Keratinocyte (primary cell): Measurements from ENCODE around the gene ATP1B2. TPM values are rescaled to one million over a fixed set of nuclear protein-coding genes. Genes with fewer than 3 reads are reported as not detected.

Experiments
- DNase-seq: peaks from one replicate; pipeline ENCODE4 v3.0.0-alpha.2; 2011; ENCODE audit warnings: low read depth, missing footprints, low spot score
- FAIRE-seq: peaks from 2 replicates; lab custom pipeline; 2011; peaks lifted over from hg19 to GRCh38; lab: Jason Lieb, UNC
- H2AFZ ChIP-seq: 2 replicates; pipeline ENCODE4 v1.6.0; 2012; ENCODE audit warnings: low read length, control low read depth, inconsistent platforms; ENCODE audit not compliant: control insufficient read depth
- H3K27ac ChIP-seq: 2 replicates; pipeline ENCODE4 v1.5.1; 2011; ENCODE audit warnings: low read length; ENCODE audit not compliant: control insufficient read depth, insufficient read depth
- H3K27me3 ChIP-seq: 3 replicates; pipeline ENCODE4 v1.6.0; 2011; ENCODE audit warnings: low read length; ENCODE audit not compliant: control insufficient read depth, insufficient read depth; ENCODE audit errors: extremely low read depth
- H3K36me3 ChIP-seq, 2 experiments: 2 replicates in 1 of 2; 3 replicates in 1 of 2; pipeline ENCODE4 v1.5.1; 2011; ENCODE audit warnings: low read length in 2 of 2, mild to moderate bottlenecking in 1 of 2; ENCODE audit not compliant: control insufficient read depth in 2 of 2, insufficient read depth in 2 of 2; ENCODE audit errors: extremely low read depth in 1 of 2
- H3K4me1 ChIP-seq: 3 replicates; pipeline ENCODE4 v1.5.1; 2011; ENCODE audit warnings: low read length; ENCODE audit not compliant: control insufficient read depth, insufficient read depth; ENCODE audit errors: extremely low read depth
- H3K4me2 ChIP-seq: 3 replicates; pipeline ENCODE4 v1.6.0; 2011; ENCODE audit warnings: low read depth, low read length; ENCODE audit not compliant: control insufficient read depth, insufficient read depth; ENCODE audit errors: extremely low read depth
- H3K4me3 ChIP-seq, 3 experiments: fragments of 200-600 bp in 1 of 3; sonication (generic) in 1 of 3; 2 replicates in 2 of 3; 3 replicates in 1 of 3; pipeline ENCODE4 v1.5.1; 2011 to 2016; ENCODE audit warnings: low read length in 3 of 3, mild to moderate bottlenecking in 3 of 3, control low read depth in 2 of 3, inconsistent platforms in 1 of 3, low read depth in 1 of 3, mixed read lengths in 1 of 3, mixed run types in 1 of 3, moderate library complexity in 1 of 3; ENCODE audit not compliant: control insufficient read depth in 2 of 3, insufficient read depth in 2 of 3; ENCODE audit errors: extremely low read depth in 1 of 3
- H3K79me2 ChIP-seq: 2 replicates; pipeline ENCODE4 v1.6.0; 2012; ENCODE audit warnings: low read length; ENCODE audit not compliant: control insufficient read depth, insufficient read depth
- H3K9ac ChIP-seq: 3 replicates; pipeline ENCODE4 v1.6.0; 2011; ENCODE audit warnings: low read length; ENCODE audit not compliant: control insufficient read depth, insufficient read depth; ENCODE audit errors: extremely low read depth
- H3K9me1 ChIP-seq: 3 replicates; pipeline ENCODE4 v1.6.0; 2011; ENCODE audit warnings: low read length; ENCODE audit not compliant: control insufficient read depth, insufficient read depth; ENCODE audit errors: extremely low read depth
- H3K9me3 ChIP-seq: 2 replicates; pipeline ENCODE4 v1.5.1; 2012; ENCODE audit warnings: low read depth, low read length; ENCODE audit not compliant: control insufficient read depth
- H4K20me1 ChIP-seq: 3 replicates; pipeline ENCODE4 v1.6.0; 2011; ENCODE audit warnings: low read length; ENCODE audit not compliant: control insufficient read depth, insufficient read depth; ENCODE audit errors: extremely low read depth
- EZH2 ChIP-seq: IDR thresholded peaks from one replicate; pipeline ENCODE4 v1.6.1; 2012; ENCODE audit warnings: inconsistent platforms, mild to moderate bottlenecking, low read length, moderate library complexity
- dilution Hi-C: fragments of 300-500 bp; cut with MboI; formaldehyde crosslinking; loops from one replicate; pipeline ENCODE4 v1.7.0; 2020; ENCODE audit warnings: low sequenced_read_pairs; ENCODE audit not compliant: extremely low pct_ligation_motif_present
- polyA plus RNA-seq, 5 experiments: library from polyadenylated mRNA; depleted of rRNA in 3 of 5; stranded (reverse) in 3 of 5; stranded (forward) in 1 of 5; unstranded in 1 of 5; fragments of >200 nt; gene quantifications; 1 replicate in 1 of 5; 2 replicates in 3 of 5; 3 replicates in 1 of 5; pipeline versions ENCODE4 v1.2.1 to v1.2.3, GENCODE V29; 2011 to 2012; ENCODE audit warnings: missing spikeins in 2 of 5, low read depth in 1 of 5, low replicate concordance in 1 of 5
- TF ChIP-seq, protein P1 (sequence below), 3 experiments: IDR thresholded peaks in 1 of 3; conservative IDR thresholded peaks in 1 of 3; optimal IDR thresholded peaks in 1 of 3; 2 replicates in 2 of 3; 3 replicates in 1 of 3; pipeline versions ENCODE3 to v1.5.1; 2011; ENCODE audit warnings: low read length in 3 of 3, mild to moderate bottlenecking in 3 of 3, moderate library complexity in 2 of 3, control low read depth in 1 of 3, inconsistent platforms in 1 of 3; ENCODE audit not compliant: insufficient read depth in 2 of 3; ENCODE audit errors: extremely low read depth in 1 of 3

The ATP1B2 gene
- polyA plus RNA-seq, 1 donor (not counting 4 experiments of a cell fraction or from before 2014, with no cell fraction given): not detected

DNA sequence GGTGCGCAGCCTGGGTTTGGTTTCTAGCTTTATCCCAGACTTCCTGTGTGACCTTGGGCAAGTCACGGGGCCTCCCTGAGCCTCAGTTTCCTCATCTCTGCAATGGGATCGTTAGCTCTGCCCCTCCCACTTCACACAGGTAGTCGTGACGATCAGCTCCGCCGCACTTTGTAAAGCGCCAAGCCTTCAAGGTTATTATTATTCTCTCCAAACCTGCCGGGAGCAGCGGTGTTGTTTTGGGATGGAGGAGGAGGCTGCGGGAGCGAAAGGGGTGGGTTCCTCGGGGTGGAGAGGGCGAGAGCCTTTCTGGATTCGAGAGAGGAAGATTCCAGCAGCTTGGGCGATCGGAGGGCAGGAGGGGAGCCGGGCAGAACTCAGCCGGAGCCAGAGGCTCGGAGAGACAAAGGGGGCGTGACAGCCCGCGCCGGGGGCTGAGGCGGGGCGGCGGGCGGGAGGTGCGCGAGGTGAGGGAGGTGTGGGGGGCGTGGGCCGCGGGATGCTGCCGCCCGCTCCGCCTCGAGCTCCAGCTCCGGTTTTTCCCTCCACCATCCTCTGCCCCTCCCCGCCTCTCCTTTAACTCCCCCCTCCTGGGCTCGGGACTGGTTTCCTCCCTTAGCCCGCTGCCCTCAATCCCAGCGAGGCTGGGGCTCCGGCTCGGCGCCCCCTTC is 54.0 kb downstream of the ATP1B2 start, which contains the start of gene EFNB3:
TSS of gene EFNB3 (plus strand) at position 602 of the 668 bp plus-strand sequence. CDS start 397 bp downstream, outside the sequence.
- Histone ChIP-seq H3K9me3 (no peaks in the 10 kb centered on the region), H2AFZ (peak within 1 kb of the TSS; percentile 74), H4K20me1 (no peaks in the 10 kb centered on the region), H3K79me2 (no peaks in the 10 kb centered on the region), H3K4me1 (peaks cover 20% of the 10 kb centered on the region), H3K27ac (no peak within 1 kb of the TSS), H3K9me1 (no peaks in the 10 kb centered on the region), H3K9ac (peak within 1 kb of the TSS; percentile 28), H3K4me2 (peak within 1 kb of the TSS; percentile 88), H3K4me3 (peak within 1 kb of the TSS; percentile 44 to 73 (median 65)), H3K27me3 (peaks cover 22% of the 10 kb centered on the region), H3K36me3 (peaks cover 12 to 16% of the 10 kb centered on the region in 2 experiments)
- TF ChIP-seq EZH2: peak; percentile 43
- TF ChIP-seq, protein P1, sequence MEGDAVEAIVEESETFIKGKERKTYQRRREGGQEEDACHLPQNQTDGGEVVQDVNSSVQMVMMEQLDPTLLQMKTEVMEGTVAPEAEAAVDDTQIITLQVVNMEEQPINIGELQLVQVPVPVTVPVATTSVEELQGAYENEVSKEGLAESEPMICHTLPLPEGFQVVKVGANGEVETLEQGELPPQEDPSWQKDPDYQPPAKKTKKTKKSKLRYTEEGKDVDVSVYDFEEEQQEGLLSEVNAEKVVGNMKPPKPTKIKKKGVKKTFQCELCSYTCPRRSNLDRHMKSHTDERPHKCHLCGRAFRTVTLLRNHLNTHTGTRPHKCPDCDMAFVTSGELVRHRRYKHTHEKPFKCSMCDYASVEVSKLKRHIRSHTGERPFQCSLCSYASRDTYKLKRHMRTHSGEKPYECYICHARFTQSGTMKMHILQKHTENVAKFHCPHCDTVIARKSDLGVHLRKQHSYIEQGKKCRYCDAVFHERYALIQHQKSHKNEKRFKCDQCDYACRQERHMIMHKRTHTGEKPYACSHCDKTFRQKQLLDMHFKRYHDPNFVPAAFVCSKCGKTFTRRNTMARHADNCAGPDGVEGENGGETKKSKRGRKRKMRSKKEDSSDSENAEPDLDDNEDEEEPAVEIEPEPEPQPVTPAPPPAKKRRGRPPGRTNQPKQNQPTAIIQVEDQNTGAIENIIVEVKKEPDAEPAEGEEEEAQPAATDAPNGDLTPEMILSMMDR (optimal IDR thresholded peaks at IDR 0.05 in 1 of 3, IDR thresholded peaks at IDR 0.05 in 1 of 3, conservative IDR thresholded peaks at IDR 0.05 in 1 of 3; ENCODE audit: extremely low read depth in 1 of 3, insufficient read depth in 2 of 3, low read length in 3 of 3): no peak
- DNase-seq (no peak), FAIRE-seq (no peak)
- dilution Hi-C loops: no loop called here

DNA sequence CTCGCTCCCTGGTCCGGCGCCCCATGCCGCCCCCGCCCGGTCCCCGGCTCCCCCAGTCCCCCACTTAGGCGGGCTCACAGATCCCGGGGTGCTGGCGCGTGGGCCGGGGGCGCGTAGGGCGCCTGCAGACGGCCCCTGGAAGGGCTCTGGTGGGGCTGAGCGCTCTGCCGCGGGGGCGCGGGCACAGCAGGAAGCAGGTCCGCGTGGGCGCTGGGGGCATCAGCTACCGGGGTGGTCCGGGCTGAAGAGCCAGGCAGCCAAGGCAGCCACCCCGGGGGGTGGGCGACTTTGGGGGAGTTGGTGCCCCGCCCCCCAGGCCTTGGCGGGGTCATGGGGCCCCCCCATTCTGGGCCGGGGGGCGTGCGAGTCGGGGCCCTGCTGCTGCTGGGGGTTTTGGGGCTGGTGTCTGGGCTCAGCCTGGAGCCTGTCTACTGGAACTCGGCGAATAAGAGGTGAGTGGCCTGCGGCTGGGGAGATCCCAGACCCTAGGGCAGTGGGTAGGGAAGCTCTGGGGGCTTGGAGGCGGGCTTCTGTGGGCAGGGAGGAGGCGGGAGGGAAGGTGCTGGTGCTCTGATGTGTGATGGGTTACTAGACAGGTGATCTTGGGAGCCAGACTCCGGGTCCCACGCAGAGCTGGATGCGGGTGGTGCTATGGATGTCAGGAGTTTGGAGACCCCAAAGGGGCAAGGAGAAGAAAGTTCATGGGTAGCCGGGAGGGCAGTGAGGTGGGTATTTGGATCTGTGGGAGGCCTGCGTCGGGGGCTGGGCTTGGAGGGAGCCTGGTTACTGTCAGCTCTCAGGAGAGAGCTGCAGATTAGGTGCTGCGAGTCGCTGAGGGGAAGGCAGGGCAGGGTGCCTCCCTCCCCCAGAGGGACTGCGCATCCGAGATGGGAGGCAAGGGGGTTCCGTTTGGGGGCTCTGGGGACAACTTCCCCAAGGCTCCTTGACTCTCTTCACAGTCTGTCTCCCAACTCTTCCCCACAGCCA is 54.8 kb downstream of the ATP1B2 start:
- Histone ChIP-seq H3K79me2 (no peaks in the 10 kb centered on the region), H3K9ac (peak overlapping the region; percentile 28), H4K20me1 (no peaks in the 10 kb centered on the region), H3K4me3 (peak overlapping the region; percentile 44 to 73 (median 65)), H3K4me1 (peaks cover 24% of the 10 kb centered on the region), H2AFZ (no peak overlapping the region), H3K27me3 (peaks cover 22% of the 10 kb centered on the region), H3K4me2 (peak overlapping the region; percentile 88), H3K9me3 (no peaks in the 10 kb centered on the region), H3K27ac (no peak overlapping the region), H3K36me3 (peaks cover 12 to 16% of the 10 kb centered on the region in 2 experiments), H3K9me1 (no peaks in the 10 kb centered on the region)
- FAIRE-seq (no peak), DNase-seq (no peak)
- dilution Hi-C loops: no loop called here
- peak; percentile 68 for TF ChIP-seq EZH2
- TF ChIP-seq, protein P1 (optimal IDR thresholded peaks at IDR 0.05 in 1 of 3, IDR thresholded peaks at IDR 0.05 in 1 of 3, conservative IDR thresholded peaks at IDR 0.05 in 1 of 3; ENCODE audit: extremely low read depth in 1 of 3, insufficient read depth in 2 of 3, low read length in 3 of 3): no peak
